ENCODE measurements around the gene SAP30.

The SAP30 gene

GRCh38 chr4:173370477-173371291 lies at the start of gene SAP30:
Gene SAP30 (plus strand): TSS chr4:173370954. CDS start chr4:173371183, 229 bp downstream.
- DNase-seq = peak; percentile 62

GRCh38 chr4:173325007-173325736 lies 45.6 kb upstream of the SAP30 start:
- no peak for DNase-seq

GRCh38 chr4:173328236-173328901 lies 42.4 kb upstream of the SAP30 start:
- DNase-seq = no peak

GRCh38 chr4:173330590-173330989 lies 40.2 kb upstream of the SAP30 start:
- DNase-seq = no peak

GRCh38 chr4:173332021-173332487 lies 38.7 kb upstream of the SAP30 start:
- no peak for DNase-seq

- no peak for DNase-seq
Measured at GRCh38 chr4:173332963-173333657, 37.6 kb upstream of the SAP30 start.

- DNase-seq = no peak
Measured at GRCh38 chr4:173333658-173334084, 37.1 kb upstream of the SAP30 start.

GRCh38 chr4:173334085-173334890 lies 36.5 kb upstream of the SAP30 start, which contains the start of gene HMGB2:
Gene HMGB2 (minus strand): TSS chr4:173334358. CDS start chr4:173333649, 709 bp downstream.
- DNase-seq = peak; percentile 91

GRCh38 chr4:173334891-173335752 lies 35.6 kb upstream of the SAP30 start:
- peak; percentile 51 for DNase-seq

- no peak for DNase-seq
Measured at GRCh38 chr4:173337463-173337862, 33.3 kb upstream of the SAP30 start.

- no peak for DNase-seq
Measured at GRCh38 chr4:173343832-173344397, 26.8 kb upstream of the SAP30 start.

- DNase-seq = no peak
Measured at GRCh38 chr4:173345648-173346047, 25.1 kb upstream of the SAP30 start.

GRCh38 chr4:173346074-173346473 lies 24.7 kb upstream of the SAP30 start:
- DNase-seq = no peak

- DNase-seq = no peak
Measured at GRCh38 chr4:173347467-173347866, 23.3 kb upstream of the SAP30 start.

- no peak for DNase-seq
Measured at GRCh38 chr4:173357939-173358338, 12.8 kb upstream of the SAP30 start.

- DNase-seq = no peak
Measured at GRCh38 chr4:173360587-173361221, 10.1 kb upstream of the SAP30 start.

- no peak for DNase-seq
Measured at GRCh38 chr4:173362666-173363065, 8.1 kb upstream of the SAP30 start.

- no peak for DNase-seq
Measured at GRCh38 chr4:173365359-173365996, 5.3 kb upstream of the SAP30 start.

- no peak for DNase-seq
Measured at GRCh38 chr4:173367285-173367684, 3.5 kb upstream of the SAP30 start.
